HepG2 (cell line): ENCODE results near the gene NDRG3. TPM values are rescaled to one million over a fixed set of nuclear protein-coding genes. Genes with fewer than 3 reads are reported as not detected.

Experiments used
- ASH2L ChIP-seq: fragments of 300-600, 200-600 bp; sonication (generic); IDR thresholded peaks from 2 replicates; pipeline ENCODE4 v1.7.0; 2017; ENCODE audit warnings: low read depth, mild to moderate bottlenecking, moderate library complexity, mixed read lengths, low read length; ENCODE audit not compliant: insufficient read length
- CC2D1A ChIP-seq: sonication (generic); formaldehyde crosslinking; IDR thresholded peaks from 2 replicates; pipeline ENCODE4 v1.8.1; 2023; ENCODE audit warnings: mild to moderate bottlenecking, missing genetic modification reagents
- CEBPB ChIP-seq: IDR thresholded peaks from 2 replicates; pipeline ENCODE4 v1.6.1; 2011; ENCODE audit warnings: low read depth, low read length, improper control_type of control experiment, borderline replicate concordance
- HOXA5 ChIP-seq: sonication (generic); formaldehyde crosslinking; IDR thresholded peaks from 2 replicates; pipeline ENCODE4 v1.4.0; 2020; ENCODE audit warnings: missing genetic modification reagents
- JARID2 ChIP-seq: sonication (generic); formaldehyde crosslinking; IDR thresholded peaks from 2 replicates; pipeline ENCODE4 v1.8.1; 2023; ENCODE audit warnings: missing genetic modification reagents, inconsistent platforms; ENCODE audit not compliant: insufficient replicate concordance
- KMT2B ChIP-seq: IDR thresholded peaks from 2 replicates; pipeline ENCODE4 v1.6.1; 2016; ENCODE audit warnings: missing genetic modification reagents, missing compliant biosample characterization
- SPEN ChIP-seq: sonication (generic); formaldehyde crosslinking; IDR thresholded peaks from 2 replicates; pipeline ENCODE4 v1.5.1; 2020; ENCODE audit warnings: low read depth, mild to moderate bottlenecking, missing genetic modification reagents
- YEATS2 ChIP-seq: sonication (generic); formaldehyde crosslinking; IDR thresholded peaks from 2 replicates; pipeline ENCODE4 v1.4.0; 2020; ENCODE audit warnings: missing genetic modification reagents, borderline replicate concordance
- ZFY ChIP-seq: sonication (generic); formaldehyde crosslinking; IDR thresholded peaks from 2 replicates; pipeline ENCODE4 v1.4.0; 2020; ENCODE audit warnings: missing genetic modification reagents
- ZNF230 ChIP-seq: sonication (generic); formaldehyde crosslinking; IDR thresholded peaks from 2 replicates; pipeline ENCODE4 v1.4.0; 2020; ENCODE audit warnings: mild to moderate bottlenecking, missing genetic modification reagents
- ZNF256 ChIP-seq: sonication (generic); formaldehyde crosslinking; conservative IDR thresholded peaks from 2 replicates; pipeline ENCODE4 v1.4.0; 2020; ENCODE audit warnings: missing genetic modification reagents
- ZNF530 ChIP-seq: sonication (generic); formaldehyde crosslinking; IDR thresholded peaks from 2 replicates; pipeline ENCODE4 v1.5.0; 2020; ENCODE audit warnings: low read depth, mild to moderate bottlenecking, missing genetic modification reagents
- ZNF878 ChIP-seq: sonication (generic); formaldehyde crosslinking; IDR thresholded peaks from 2 replicates; pipeline ENCODE4 v1.8.1; 2023; ENCODE audit warnings: mild to moderate bottlenecking, missing genetic modification reagents, moderate library complexity
- polyA plus RNA-seq, 8 experiments: library from polyadenylated mRNA; depleted of rRNA in 3 of 8; stranded (reverse) in 7 of 8; unstranded in 1 of 8; fragments of >200 nt; fragmentation: Illumina TruSeq in 4 of 8; extraction: Trizol in 4 of 8; gene quantifications; 2 replicates each; pipeline versions ENCODE4 v1.2.1 to v1.2.3, GENCODE V29; 2011 to 2016; ENCODE audit warnings: low read depth in 4 of 8, missing spikeins in 1 of 8, mixed read lengths in 1 of 8; ENCODE audit not compliant: insufficient read depth in 1 of 8
- total RNA-seq, 5 experiments: library from RNA; depleted of rRNA; stranded (reverse); fragments of >200 nt; fragmentation: Illumina TruSeq; extraction: Trizol; gene quantifications; 2 replicates each; pipeline ENCODE4 v1.2.3, GENCODE V29; 2016; ENCODE audit warnings: low read depth in 1 of 5
- TF ChIP-seq, protein P1 (sequence below): sonication (generic); formaldehyde crosslinking; IDR thresholded peaks from 2 replicates; pipeline ENCODE4 v1.8.1; 2023; ENCODE audit warnings: mild to moderate bottlenecking, missing genetic modification reagents
- TF ChIP-seq, protein P2 (sequence below): sonication (generic); formaldehyde crosslinking; IDR thresholded peaks from 2 replicates; pipeline ENCODE4 v1.8.0; 2022; ENCODE audit warnings: mild to moderate bottlenecking, missing genetic modification reagents, moderate library complexity
- TF ChIP-seq, protein P3 (sequence below): sonication (generic); formaldehyde crosslinking; IDR thresholded peaks from 2 replicates; pipeline ENCODE4 v1.5.1; 2020; ENCODE audit warnings: mild to moderate bottlenecking, missing genetic modification reagents
- TF ChIP-seq, protein P4 (sequence below): sonication (generic); formaldehyde crosslinking; IDR thresholded peaks from 2 replicates; pipeline ENCODE4 v1.4.0; 2020; ENCODE audit warnings: mild to moderate bottlenecking, missing genetic modification reagents
- TF ChIP-seq, protein P5 (sequence below): sonication (generic); formaldehyde crosslinking; IDR thresholded peaks from 2 replicates; pipeline ENCODE4 v1.8.0; 2022; ENCODE audit warnings: missing genetic modification reagents, low read depth, mild to moderate bottlenecking, borderline replicate concordance
- TF ChIP-seq, protein P6 (sequence below): IDR thresholded peaks from 2 replicates; pipeline ENCODE4 v1.6.1; 2016

The NDRG3 gene
- total and polyA plus RNA-seq, 2 of the 13 experiments (the other 11 are each of a cell fraction or from before 2014, with no cell fraction given): 36.0 to 40.5 TPM

DNA sequence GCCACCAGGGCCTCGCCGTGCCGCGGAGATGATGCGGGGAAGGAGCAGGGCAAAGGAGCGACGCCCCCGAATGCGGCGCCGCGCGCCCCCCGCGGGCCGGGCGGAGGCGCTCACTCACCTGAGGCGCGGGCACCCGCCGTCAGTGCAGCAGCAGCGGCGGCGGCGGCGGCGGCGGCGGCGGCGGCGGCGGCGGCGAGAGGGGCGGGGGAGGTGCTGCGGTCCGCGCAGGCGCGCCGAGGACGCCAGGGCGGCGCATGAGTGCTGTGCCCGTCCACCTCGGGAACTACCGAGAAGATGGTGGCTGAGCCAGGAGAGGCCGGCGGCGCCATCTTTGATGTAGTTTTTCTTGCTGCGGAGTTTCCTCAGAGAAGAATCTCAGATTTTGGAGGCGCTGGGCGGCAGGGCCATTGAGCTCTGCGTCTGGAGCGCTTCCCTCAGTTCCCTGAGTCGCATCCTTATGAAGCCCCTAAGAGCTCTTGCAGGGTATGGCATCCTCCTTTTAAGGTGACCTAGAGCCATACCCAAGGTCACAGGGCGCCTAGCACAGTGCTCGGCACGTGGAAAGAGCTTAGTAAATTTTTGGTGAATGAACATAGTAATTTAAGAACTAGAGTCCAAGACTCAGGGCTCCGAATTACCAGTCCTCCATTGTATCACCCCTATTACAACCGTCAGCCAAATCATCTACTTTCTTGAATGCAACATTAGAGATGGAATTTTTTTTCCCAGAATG lies at the start of gene NDRG3 (continued):
- no peak for TF ChIP-seq JARID2 (CRISPR knock-in tag)
- TF ChIP-seq, protein P1, sequence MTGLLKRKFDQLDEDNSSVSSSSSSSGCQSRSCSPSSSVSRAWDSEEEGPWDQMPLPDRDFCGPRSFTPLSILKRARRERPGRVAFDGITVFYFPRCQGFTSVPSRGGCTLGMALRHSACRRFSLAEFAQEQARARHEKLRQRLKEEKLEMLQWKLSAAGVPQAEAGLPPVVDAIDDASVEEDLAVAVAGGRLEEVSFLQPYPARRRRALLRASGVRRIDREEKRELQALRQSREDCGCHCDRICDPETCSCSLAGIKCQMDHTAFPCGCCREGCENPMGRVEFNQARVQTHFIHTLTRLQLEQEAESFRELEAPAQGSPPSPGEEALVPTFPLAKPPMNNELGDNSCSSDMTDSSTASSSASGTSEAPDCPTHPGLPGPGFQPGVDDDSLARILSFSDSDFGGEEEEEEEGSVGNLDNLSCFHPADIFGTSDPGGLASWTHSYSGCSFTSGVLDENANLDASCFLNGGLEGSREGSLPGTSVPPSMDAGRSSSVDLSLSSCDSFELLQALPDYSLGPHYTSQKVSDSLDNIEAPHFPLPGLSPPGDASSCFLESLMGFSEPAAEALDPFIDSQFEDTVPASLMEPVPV: no peak
- TF ChIP-seq, protein P2, sequence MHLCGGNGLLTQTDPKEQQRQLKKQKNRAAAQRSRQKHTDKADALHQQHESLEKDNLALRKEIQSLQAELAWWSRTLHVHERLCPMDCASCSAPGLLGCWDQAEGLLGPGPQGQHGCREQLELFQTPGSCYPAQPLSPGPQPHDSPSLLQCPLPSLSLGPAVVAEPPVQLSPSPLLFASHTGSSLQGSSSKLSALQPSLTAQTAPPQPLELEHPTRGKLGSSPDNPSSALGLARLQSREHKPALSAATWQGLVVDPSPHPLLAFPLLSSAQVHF (CRISPR knock-in tag): no peak
- TF ChIP-seq ASH2L: peak; percentile 6
- TF ChIP-seq, protein P3, sequence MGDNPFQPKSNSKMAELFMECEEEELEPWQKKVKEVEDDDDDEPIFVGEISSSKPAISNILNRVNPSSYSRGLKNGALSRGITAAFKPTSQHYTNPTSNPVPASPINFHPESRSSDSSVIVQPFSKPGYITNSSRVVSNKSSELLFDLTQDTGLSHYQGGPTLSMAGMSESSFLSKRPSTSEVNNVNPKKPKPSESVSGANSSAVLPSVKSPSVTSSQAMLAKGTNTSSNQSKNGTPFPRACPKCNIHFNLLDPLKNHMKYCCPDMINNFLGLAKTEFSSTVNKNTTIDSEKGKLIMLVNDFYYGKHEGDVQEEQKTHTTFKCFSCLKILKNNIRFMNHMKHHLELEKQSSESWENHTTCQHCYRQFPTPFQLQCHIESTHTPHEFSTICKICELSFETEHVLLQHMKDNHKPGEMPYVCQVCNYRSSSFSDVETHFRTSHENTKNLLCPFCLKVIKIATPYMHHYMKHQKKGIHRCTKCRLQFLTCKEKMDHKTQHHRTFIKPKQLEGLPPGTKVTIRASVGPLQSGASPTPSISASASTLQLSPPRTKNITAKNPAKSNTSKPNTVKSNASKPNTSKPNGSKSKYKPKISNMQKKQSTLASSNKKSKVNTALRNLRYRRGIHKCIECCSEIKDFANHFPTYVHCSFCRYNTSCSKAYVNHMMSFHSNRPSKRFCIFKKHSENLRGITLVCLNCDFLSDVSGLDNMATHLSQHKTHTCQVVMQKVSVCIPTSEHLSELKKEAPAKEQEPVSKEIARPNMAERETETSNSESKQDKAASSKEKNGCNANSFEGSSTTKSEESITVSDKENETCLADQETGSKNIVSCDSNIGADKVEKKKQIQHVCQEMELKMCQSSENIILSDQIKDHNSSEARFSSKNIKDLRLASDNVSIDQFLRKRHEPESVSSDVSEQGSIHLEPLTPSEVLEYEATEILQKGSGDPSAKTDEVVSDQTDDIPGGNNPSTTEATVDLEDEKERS (CRISPR knock-in tag): no peak
- TF ChIP-seq KMT2B (CRISPR knock-in tag): peak; percentile 41; the same call in 1 of the 2 replicates
- TF ChIP-seq YEATS2 (CRISPR knock-in tag): peak; percentile 48; the same call in 1 of the 2 replicates
- no peak for TF ChIP-seq ZNF530 (CRISPR knock-in tag)
- TF ChIP-seq, protein P4, sequence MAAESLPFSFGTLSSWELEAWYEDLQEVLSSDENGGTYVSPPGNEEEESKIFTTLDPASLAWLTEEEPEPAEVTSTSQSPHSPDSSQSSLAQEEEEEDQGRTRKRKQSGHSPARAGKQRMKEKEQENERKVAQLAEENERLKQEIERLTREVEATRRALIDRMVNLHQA (CRISPR knock-in tag): no peak
- no peak; the same call in 1 of the 2 replicates for TF ChIP-seq HOXA5 (CRISPR knock-in tag)
- TF ChIP-seq ZFY (CRISPR knock-in tag): peak; percentile 82
- TF ChIP-seq ZNF230: 0 out of 2 replicates have a peak, but pooled peaks have one; percentile 72
- TF ChIP-seq, protein P5, sequence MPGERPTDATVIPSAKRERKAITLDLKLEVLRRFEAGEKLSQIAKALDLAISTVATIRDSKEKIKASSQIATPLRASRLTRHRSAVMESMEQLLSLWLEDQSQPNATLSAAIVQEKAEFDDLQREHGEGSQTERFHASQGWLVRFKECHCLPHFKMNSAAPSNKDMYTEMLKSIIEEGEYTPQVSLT: no peak; the same call in 1 of the 2 replicates
- TF ChIP-seq CEBPB: no peak
- TF ChIP-seq ZNF256 (CRISPR knock-in tag): no peak
- TF ChIP-seq ZNF878 (CRISPR knock-in tag): no peak
- TF ChIP-seq, protein P6, sequence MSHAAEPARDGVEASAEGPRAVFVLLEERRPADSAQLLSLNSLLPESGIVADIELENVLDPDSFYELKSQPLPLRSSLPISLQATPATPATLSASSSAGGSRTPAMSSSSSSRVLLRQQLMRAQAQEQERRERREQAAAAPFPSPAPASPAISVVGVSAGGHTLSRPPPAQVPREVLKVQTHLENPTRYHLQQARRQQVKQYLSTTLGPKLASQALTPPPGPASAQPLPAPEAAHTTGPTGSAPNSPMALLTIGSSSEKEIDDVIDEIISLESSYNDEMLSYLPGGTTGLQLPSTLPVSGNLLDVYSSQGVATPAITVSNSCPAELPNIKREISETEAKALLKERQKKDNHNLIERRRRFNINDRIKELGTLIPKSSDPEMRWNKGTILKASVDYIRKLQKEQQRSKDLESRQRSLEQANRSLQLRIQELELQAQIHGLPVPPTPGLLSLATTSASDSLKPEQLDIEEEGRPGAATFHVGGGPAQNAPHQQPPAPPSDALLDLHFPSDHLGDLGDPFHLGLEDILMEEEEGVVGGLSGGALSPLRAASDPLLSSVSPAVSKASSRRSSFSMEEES (CRISPR knock-in tag): 0 out of 2 replicates have a peak, but pooled peaks have one; percentile 19
- TF ChIP-seq CC2D1A (CRISPR knock-in tag): 0 out of 2 replicates have a peak, but pooled peaks have one; percentile 34
- TF ChIP-seq SPEN (CRISPR knock-in tag): peak; percentile 55; the same call in 1 of the 2 replicates
